DND-41 (cell line): ENCODE data around the gene DIS3.

Source experiments
- EZH2 ChIP-seq: IDR thresholded peaks from 3 replicates; pipeline ENCODE4 v1.6.1; 2012; ENCODE audit warnings: borderline replicate concordance, low read depth, mild to moderate bottlenecking, moderate library complexity, low read length, inconsistent platforms; ENCODE audit not compliant: severe bottlenecking
- TF ChIP-seq, protein P1 (sequence below): IDR thresholded peaks from 2 replicates; pipeline ENCODE4 v1.5.1; 2012; ENCODE audit warnings: borderline replicate concordance, low read length, moderate library complexity, mild to moderate bottlenecking; ENCODE audit not compliant: poor library complexity, severe bottlenecking; ENCODE audit errors: extremely low read depth

GRCh38 chr13:72727417-72728289 is 54.0 kb downstream of the DIS3 start, which contains the start of the genes BORA and MZT1:
- TF ChIP-seq, protein P1, sequence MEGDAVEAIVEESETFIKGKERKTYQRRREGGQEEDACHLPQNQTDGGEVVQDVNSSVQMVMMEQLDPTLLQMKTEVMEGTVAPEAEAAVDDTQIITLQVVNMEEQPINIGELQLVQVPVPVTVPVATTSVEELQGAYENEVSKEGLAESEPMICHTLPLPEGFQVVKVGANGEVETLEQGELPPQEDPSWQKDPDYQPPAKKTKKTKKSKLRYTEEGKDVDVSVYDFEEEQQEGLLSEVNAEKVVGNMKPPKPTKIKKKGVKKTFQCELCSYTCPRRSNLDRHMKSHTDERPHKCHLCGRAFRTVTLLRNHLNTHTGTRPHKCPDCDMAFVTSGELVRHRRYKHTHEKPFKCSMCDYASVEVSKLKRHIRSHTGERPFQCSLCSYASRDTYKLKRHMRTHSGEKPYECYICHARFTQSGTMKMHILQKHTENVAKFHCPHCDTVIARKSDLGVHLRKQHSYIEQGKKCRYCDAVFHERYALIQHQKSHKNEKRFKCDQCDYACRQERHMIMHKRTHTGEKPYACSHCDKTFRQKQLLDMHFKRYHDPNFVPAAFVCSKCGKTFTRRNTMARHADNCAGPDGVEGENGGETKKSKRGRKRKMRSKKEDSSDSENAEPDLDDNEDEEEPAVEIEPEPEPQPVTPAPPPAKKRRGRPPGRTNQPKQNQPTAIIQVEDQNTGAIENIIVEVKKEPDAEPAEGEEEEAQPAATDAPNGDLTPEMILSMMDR: no peak
- TF ChIP-seq EZH2: no peak
